Gastrocnemius medialis (tissue), 4 donors: Measurements from ENCODE around the gene BOD1L2. TPM values are rescaled to one million over a fixed set of nuclear protein-coding genes. Genes with fewer than 3 reads are reported as not detected.

Experiments used
- ATAC-seq, 2 donors: fragments of 150-250 bp; one replicate each; pipeline ENCODE4 v1.9.1; 2016
- DNase-seq, 2 donors: peaks; one replicate each; pipeline ENCODE4 v3.0.0-alpha.2; 2019
- H3K27ac ChIP-seq, 4 donors: fragments of 200-600 bp; sonication (generic); 1 replicate in 1 of 4; 2 replicates in 3 of 4; pipeline ENCODE4 v1.5.1; 2016 to 2018; ENCODE audit warnings: mild to moderate bottlenecking in 2 of 4, moderate library complexity in 1 of 4
- H3K27me3 ChIP-seq, 3 donors: fragments of 200-600 bp; sonication (generic) in 2 of 3; 1 replicate in 1 of 3; 2 replicates in 2 of 3; pipeline versions ENCODE4 v1.5.1 to v1.6.0; 2016 to 2019; ENCODE audit warnings: mild to moderate bottlenecking in 1 of 3, moderate library complexity in 1 of 3
- H3K36me3 ChIP-seq, 2 donors: fragments of 200-600 bp; sonication (generic) in 1 of 2; one replicate each; pipeline ENCODE4 v1.5.1; 2017 to 2018
- H3K4me1 ChIP-seq, 2 donors: fragments of 200-600 bp; sonication (generic) in 1 of 2; one replicate each; pipeline ENCODE4 v1.5.1; 2016 to 2017; ENCODE audit warnings: mild to moderate bottlenecking in 2 of 2
- H3K4me3 ChIP-seq, 4 donors: fragments of 200-600 bp; sonication (generic) in 3 of 4; 1 replicate in 1 of 4; 2 replicates in 3 of 4; pipeline ENCODE4 v1.5.1; 2016 to 2019; ENCODE audit warnings: mild to moderate bottlenecking in 2 of 4
- H3K9me3 ChIP-seq, 3 donors: fragments of 200-600 bp; sonication (generic) in 2 of 3; 1 replicate in 1 of 3; 2 replicates in 2 of 3; pipeline ENCODE4 v1.5.1; 2016 to 2019
- POLR2A ChIP-seq, 2 donors: fragments of 450-650 bp; IDR thresholded peaks; one replicate each; pipeline ENCODE4 v1.6.1; 2017; ENCODE audit warnings: antibody characterized with exemption in 2 of 2, mild to moderate bottlenecking in 2 of 2, moderate library complexity in 2 of 2
- in situ Hi-C, 4 donors: fragments of 200-750 bp; cut with MboI; loops; one replicate each; pipeline versions ENCODE4 v1.15.0 to v1.8.0; 2017; ENCODE audit warnings: low sequenced_read_pairs in 4 of 4
- intact Hi-C: fragments of 100-400 bp; cut with DNase I; formaldehyde crosslinking; loops from one replicate; pipeline ENCODE4 v1.15.1; 2023; ENCODE audit warnings: low total_unique reads
- total RNA-seq, 4 donors: library from RNA; depleted of rRNA; stranded (reverse); fragments of >200 nt; gene quantifications; one replicate each; pipeline versions ENCODE4 v1.1.0 to v1.2.3, GENCODE V29; 2016
- TF ChIP-seq, protein P1 (sequence below), 5 experiments: fragments of 450-650 bp in 3 of 5; fragments of 200-600 bp in 2 of 5; sonication (generic) in 2 of 5; IDR thresholded peaks in 4 of 5; conservative IDR thresholded peaks in 1 of 5; 1 replicate in 4 of 5; 2 replicates in 1 of 5; pipeline ENCODE4 v1.5.1; 2016 to 2019; ENCODE audit warnings: antibody characterized with exemption in 5 of 5, mild to moderate bottlenecking in 3 of 5, moderate library complexity in 3 of 5

Gene BOD1L2
- total RNA-seq, 4 donors from 2014 or later: not detected

DNA sequence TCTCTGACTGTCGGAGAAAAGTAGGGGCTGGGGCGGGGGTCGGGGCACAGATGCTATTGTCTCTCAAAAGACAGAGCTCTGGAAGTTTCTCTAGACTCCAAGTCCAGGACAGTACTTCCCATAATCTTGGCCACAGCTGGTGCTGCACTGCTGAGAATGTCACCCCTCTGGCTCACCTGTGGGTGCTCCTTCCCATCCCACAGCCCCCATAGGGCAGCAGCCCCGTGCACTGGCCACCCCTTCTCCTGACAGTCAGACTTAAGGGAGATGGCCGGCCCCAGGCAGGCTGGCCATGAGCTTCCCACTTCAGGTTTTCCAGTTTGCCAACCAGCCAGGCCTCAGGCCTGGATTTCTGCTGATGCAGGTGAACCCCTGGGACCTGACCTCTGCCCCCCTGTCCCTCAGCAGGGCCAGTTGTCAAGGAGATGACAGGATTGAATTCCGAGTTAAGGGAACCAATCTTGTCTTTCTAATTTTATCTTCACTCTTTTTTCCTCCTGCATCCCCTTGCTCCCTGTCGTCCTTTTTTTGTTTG, 30.2 kb upstream of the BOD1L2 start:
- H3K9me3 ChIP-seq: no peaks in the 10 kb centered on the region
- in situ Hi-C loops: no loop called here

DNA sequence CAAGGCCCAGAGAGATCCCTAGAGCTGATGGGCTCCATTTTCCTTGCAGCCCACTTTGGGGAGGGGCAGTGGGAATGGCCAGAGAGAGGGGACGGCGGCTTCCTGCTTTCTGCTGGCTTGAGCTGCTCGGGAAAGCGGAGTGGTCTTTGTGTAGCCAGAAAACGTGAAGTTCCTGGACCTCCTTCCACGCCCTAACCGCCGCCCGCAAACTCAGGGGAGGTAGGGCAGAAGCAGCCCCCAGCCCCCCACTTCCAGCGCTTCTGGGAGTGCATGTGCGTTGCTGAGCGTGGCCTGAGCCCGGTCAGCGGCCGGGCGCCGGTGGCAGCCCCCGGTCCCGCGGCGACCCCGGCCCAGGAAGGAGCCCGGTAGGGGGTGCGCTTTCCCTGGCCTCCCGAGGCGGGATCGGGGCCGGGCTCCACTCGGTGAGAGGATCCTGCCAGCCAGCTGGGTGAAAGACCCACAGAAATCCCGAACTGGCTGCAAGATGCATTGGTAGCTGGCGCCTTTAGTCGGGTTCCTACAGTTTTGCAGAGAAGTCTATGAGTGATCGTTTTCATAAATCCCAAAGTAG, 25.3 kb upstream of the BOD1L2 start:
- Histone ChIP-seq H3K27ac (no peak overlapping the region), H3K4me3 (no peak overlapping the region), H3K27me3 (peaks cover 7 to 22% (median 17%) of the 10 kb centered on the region in 3 donors), H3K4me1 (no peaks in the 10 kb centered on the region), H3K9me3 (no peaks in the 10 kb centered on the region), H3K36me3 (no peaks in the 10 kb centered on the region)
- TF ChIP-seq, protein P1, sequence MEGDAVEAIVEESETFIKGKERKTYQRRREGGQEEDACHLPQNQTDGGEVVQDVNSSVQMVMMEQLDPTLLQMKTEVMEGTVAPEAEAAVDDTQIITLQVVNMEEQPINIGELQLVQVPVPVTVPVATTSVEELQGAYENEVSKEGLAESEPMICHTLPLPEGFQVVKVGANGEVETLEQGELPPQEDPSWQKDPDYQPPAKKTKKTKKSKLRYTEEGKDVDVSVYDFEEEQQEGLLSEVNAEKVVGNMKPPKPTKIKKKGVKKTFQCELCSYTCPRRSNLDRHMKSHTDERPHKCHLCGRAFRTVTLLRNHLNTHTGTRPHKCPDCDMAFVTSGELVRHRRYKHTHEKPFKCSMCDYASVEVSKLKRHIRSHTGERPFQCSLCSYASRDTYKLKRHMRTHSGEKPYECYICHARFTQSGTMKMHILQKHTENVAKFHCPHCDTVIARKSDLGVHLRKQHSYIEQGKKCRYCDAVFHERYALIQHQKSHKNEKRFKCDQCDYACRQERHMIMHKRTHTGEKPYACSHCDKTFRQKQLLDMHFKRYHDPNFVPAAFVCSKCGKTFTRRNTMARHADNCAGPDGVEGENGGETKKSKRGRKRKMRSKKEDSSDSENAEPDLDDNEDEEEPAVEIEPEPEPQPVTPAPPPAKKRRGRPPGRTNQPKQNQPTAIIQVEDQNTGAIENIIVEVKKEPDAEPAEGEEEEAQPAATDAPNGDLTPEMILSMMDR (IDR thresholded peaks at IDR 0.05 in 4 of 5, conservative IDR thresholded peaks at IDR 0.05 in 1 of 5): no peak
- TF ChIP-seq POLR2A (IDR thresholded peaks at IDR 0.05): no peak
- in situ Hi-C loops: no loop called here
- ATAC-seq: no peak
- no peak for DNase-seq
- intact Hi-C loops: no loop called here

More for the DNA sequence above, 30.2 kb upstream of the BOD1L2 start:
- peaks cover under 1 to 6% (median 3%) of the 10 kb centered on the region in 3 donors for H3K27me3 ChIP-seq
- no peak overlapping the region for H3K27ac ChIP-seq
- H3K4me3 ChIP-seq: no peak overlapping the region
- DNase-seq: no peak
- ATAC-seq: no peak
- H3K4me1 ChIP-seq: no peaks in the 10 kb centered on the region
- H3K36me3 ChIP-seq: no peaks in the 10 kb centered on the region
- TF ChIP-seq, protein P1 (IDR thresholded peaks at IDR 0.05 in 4 of 5, conservative IDR thresholded peaks at IDR 0.05 in 1 of 5): no peak
- no peak for TF ChIP-seq POLR2A (IDR thresholded peaks at IDR 0.05)
- intact Hi-C loops: no loop called here

DNA sequence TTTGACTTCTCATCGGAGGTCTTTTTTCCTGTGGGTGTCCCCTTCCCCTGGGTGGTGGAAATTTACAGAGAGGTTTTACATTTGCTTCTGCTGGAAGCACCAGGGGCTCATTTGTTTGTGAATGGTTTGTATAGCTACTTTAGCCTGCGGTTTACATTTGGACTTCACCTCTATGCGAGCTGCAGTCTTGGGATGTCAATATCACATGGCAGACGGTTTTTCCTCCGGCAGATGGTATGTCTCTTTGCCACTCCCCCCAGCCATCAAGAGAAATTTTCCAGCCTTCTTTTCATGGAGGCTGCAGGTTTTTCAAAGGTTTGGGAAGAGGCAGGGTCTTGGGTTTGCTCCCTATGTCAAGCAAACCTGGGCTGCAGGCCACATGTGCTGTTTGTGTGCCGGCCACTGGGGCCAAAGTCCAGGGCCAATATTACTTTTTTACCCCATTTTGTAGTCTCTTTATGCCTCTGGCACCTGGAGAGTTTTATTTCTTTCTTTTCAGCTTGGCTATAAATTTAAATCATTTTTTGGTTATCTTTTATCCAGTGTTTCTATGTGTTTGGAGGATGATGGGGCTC, 23.9 kb upstream of the BOD1L2 start:
- Histone ChIP-seq H3K9me3 (no peaks in the 10 kb centered on the region), H3K4me1 (no peaks in the 10 kb centered on the region), H3K4me3 (no peak overlapping the region), H3K36me3 (no peaks in the 10 kb centered on the region), H3K27ac (no peak overlapping the region), H3K27me3 (peaks cover 7 to 22% (median 17%) of the 10 kb centered on the region in 3 donors)
- ATAC-seq (no peak), DNase-seq (no peak)
- TF ChIP-seq POLR2A (IDR thresholded peaks at IDR 0.05): no peak
- TF ChIP-seq, protein P1 (IDR thresholded peaks at IDR 0.05 in 4 of 5, conservative IDR thresholded peaks at IDR 0.05 in 1 of 5): no peak
- in situ Hi-C loops (no loop called here), intact Hi-C loops (no loop called here)

- in situ Hi-C loops (no loop called here), intact Hi-C loops (no loop called here)
- no peaks in the 10 kb centered on the region for H3K4me1 ChIP-seq
- TF ChIP-seq POLR2A (IDR thresholded peaks at IDR 0.05): no peak
- TF ChIP-seq, protein P1 (IDR thresholded peaks at IDR 0.05 in 4 of 5, conservative IDR thresholded peaks at IDR 0.05 in 1 of 5): no peak
- no peak overlapping the region for H3K4me3 ChIP-seq
- H3K36me3 ChIP-seq: no peaks in the 10 kb centered on the region
- H3K27me3 ChIP-seq: peaks cover 7 to 22% (median 17%) of the 10 kb centered on the region in 3 donors
- ATAC-seq: no peak
- no peak overlapping the region for H3K27ac ChIP-seq
- no peak for DNase-seq
- H3K9me3 ChIP-seq: no peaks in the 10 kb centered on the region
Measured at GRCh38 chr18:57125627-57126026, 21.3 kb upstream of the BOD1L2 start.
